H1 (cell line): Measurements from ENCODE around the gene SCARB1. TPM values are rescaled to one million over a fixed set of nuclear protein-coding genes. Genes with fewer than 3 reads are reported as not detected.
A peak's percentile ranks its signal among the peaks of the same experiment; 100 is the strongest.

ENCODE experiments used
- CTCF ChIA-PET: fragments of 300-600 bp; sonication (Branson Sonifier 250); formaldehyde crosslinking; loops from one replicate; lab custom pipeline; 2021; ENCODE audit not compliant: partially characterized antibody; lab: Charles Lee
- POLR2A ChIA-PET: fragments of 300-600 bp; sonication (Branson Sonifier 250); formaldehyde crosslinking; loops from one replicate; lab custom pipeline; 2021; ENCODE audit warnings: inconsistent platforms; ENCODE audit not compliant: partially characterized antibody; lab: Charles Lee
- DNase-seq, 2 experiments: peaks; one replicate each; pipeline versions ENCODE4 v3.0.0 to v3.0.0-alpha.2; 2010 to 2022; ENCODE audit warnings: low spot score in 2 of 2, low read depth in 1 of 2, mixed read lengths in 1 of 2
- FAIRE-seq: peaks from 2 replicates; lab custom pipeline; 2011; peaks lifted over from hg19 to GRCh38; lab: Jason Lieb, UNC
- H2AFZ ChIP-seq: 2 replicates; pipeline ENCODE4 v1.8.1; 2012; ENCODE audit warnings: low read length, inconsistent platforms
- H2AK5ac ChIP-seq: 2 replicates; pipeline ENCODE4 v1.6.1; 2013; ENCODE audit warnings: low read depth, low read length
- H2BK120ac ChIP-seq: replicated peaks from 2 replicates; pipeline ENCODE3; 2013; ENCODE audit warnings: low read depth, low read length, inconsistent platforms
- H2BK12ac ChIP-seq: 2 replicates; pipeline ENCODE4 v1.6.1; 2013; ENCODE audit warnings: low read depth, low read length
- H2BK15ac ChIP-seq: 2 replicates; pipeline ENCODE4 v1.6.1; 2013; ENCODE audit warnings: low read length
- H2BK20ac ChIP-seq: 2 replicates; pipeline ENCODE4 v1.6.1; 2013; ENCODE audit warnings: low read length
- H2BK5ac ChIP-seq: 2 replicates; pipeline ENCODE4 v1.6.1; 2013; ENCODE audit warnings: low read depth, low read length
- H3K14ac ChIP-seq: 2 replicates; pipeline ENCODE4 v1.6.1; 2013; ENCODE audit warnings: inconsistent platforms; ENCODE audit not compliant: insufficient read length
- H3K18ac ChIP-seq: 2 replicates; pipeline ENCODE4 v1.6.1; 2013; ENCODE audit warnings: low read length; ENCODE audit errors: extremely low read depth
- H3K23ac ChIP-seq: 2 replicates; pipeline ENCODE4 v1.6.1; 2013; ENCODE audit warnings: inconsistent platforms; ENCODE audit not compliant: insufficient read length
- H3K23me2 ChIP-seq: 2 replicates; pipeline ENCODE4 v1.6.1; 2013; ENCODE audit warnings: low read depth, low read length
- H3K27ac ChIP-seq: 2 replicates; pipeline ENCODE4 v1.6.1; 2011; ENCODE audit warnings: low read depth, low read length, inconsistent platforms
- H3K27me3 ChIP-seq, 4 experiments: replicated peaks in 1 of 4; 1 replicate in 1 of 4; 2 replicates in 3 of 4; pipeline versions ENCODE4 v1.6.1 to v1.8.1; 2011 to 2013; ENCODE audit warnings: low read length in 3 of 4, mild to moderate bottlenecking in 3 of 4, inconsistent platforms in 2 of 4, mixed read lengths in 2 of 4, moderate library complexity in 1 of 4; ENCODE audit not compliant: control insufficient read depth in 3 of 4, insufficient read depth in 3 of 4; ENCODE audit errors: extremely low read depth in 1 of 4
- H3K36me3 ChIP-seq, 4 experiments: 2 replicates each; pipeline versions ENCODE4 v1.6.1 to v1.8.1; 2011 to 2013; ENCODE audit warnings: mild to moderate bottlenecking in 4 of 4, low read length in 3 of 4, moderate library complexity in 2 of 4, control low read depth in 1 of 4, inconsistent platforms in 1 of 4; ENCODE audit not compliant: insufficient read depth in 4 of 4, control insufficient read depth in 2 of 4
- H3K4ac ChIP-seq: replicated peaks from 2 replicates; pipeline ENCODE3; 2013; ENCODE audit warnings: low read length, low read depth, mixed read lengths, inconsistent platforms; ENCODE audit not compliant: insufficient read length
- H3K4me1 ChIP-seq, 4 experiments: replicated peaks in 1 of 4; 1 replicate in 1 of 4; 2 replicates in 3 of 4; pipeline versions ENCODE4 v1.6.1 to v1.8.1; 2011 to 2013; ENCODE audit warnings: low read length in 3 of 4, inconsistent platforms in 2 of 4, mixed read lengths in 1 of 4; ENCODE audit not compliant: insufficient read depth in 4 of 4, control insufficient read depth in 3 of 4
- H3K4me2 ChIP-seq, 2 experiments: 2 replicates each; pipeline versions ENCODE4 v1.6.1 to v1.8.1; 2011 to 2013; ENCODE audit warnings: low read depth in 2 of 2, low read length in 2 of 2, control low read depth in 1 of 2, inconsistent platforms in 1 of 2, mild to moderate bottlenecking in 1 of 2; ENCODE audit not compliant: insufficient read depth in 1 of 2
- H3K4me3 ChIP-seq, 4 experiments: fragments of 200-600, 300-600 bp in 1 of 4; sonication (generic), shearing (Covaris generic), sonication (Bioruptor Twin) in 1 of 4; 2 replicates each; pipeline versions ENCODE4 v1.5.1 to v1.8.1; 2011 to 2016; ENCODE audit warnings: low read length in 4 of 4, low read depth in 3 of 4, control low read depth in 2 of 4, inconsistent platforms in 2 of 4, mild to moderate bottlenecking in 2 of 4, mixed read lengths in 1 of 4, moderate library complexity in 1 of 4; ENCODE audit not compliant: insufficient read depth in 2 of 4; ENCODE audit errors: extremely low read depth in 1 of 4
- H3K56ac ChIP-seq: replicated peaks from 2 replicates; pipeline ENCODE3; 2013; ENCODE audit warnings: low read depth, mild to moderate bottlenecking, mixed read lengths, low read length, inconsistent platforms; ENCODE audit not compliant: insufficient read length
- H3K79me1 ChIP-seq: 2 replicates; pipeline ENCODE4 v1.6.1; 2013; ENCODE audit warnings: low read depth, low read length, control low read depth
- H3K79me2 ChIP-seq, 2 experiments: 2 replicates each; pipeline versions ENCODE4 v1.6.1 to v1.8.1; 2012 to 2013; ENCODE audit warnings: low read length in 2 of 2, mild to moderate bottlenecking in 2 of 2, inconsistent platforms in 1 of 2; ENCODE audit not compliant: insufficient read depth in 2 of 2, control insufficient read depth in 1 of 2
- H3K9ac ChIP-seq, 4 experiments: replicated peaks in 1 of 4; 1 replicate in 1 of 4; 2 replicates in 3 of 4; pipeline versions ENCODE4 v1.6.1 to v1.8.1; 2011 to 2013; ENCODE audit warnings: low read depth in 3 of 4, low read length in 3 of 4, control low read depth in 2 of 4, mild to moderate bottlenecking in 2 of 4, moderate library complexity in 2 of 4, inconsistent platforms in 1 of 4; ENCODE audit errors: extremely low read depth in 1 of 4
- H3K9me3 ChIP-seq, 2 experiments: 2 replicates each; pipeline versions ENCODE4 v1.6.1 to v1.8.1; 2012 to 2013; ENCODE audit warnings: mild to moderate bottlenecking in 2 of 2, moderate library complexity in 2 of 2, control low read depth in 1 of 2, inconsistent platforms in 1 of 2, low read depth in 1 of 2, low read length in 1 of 2, mixed read lengths in 1 of 2; ENCODE audit not compliant: insufficient read depth in 2 of 2
- H4K20me1 ChIP-seq, 2 experiments: replicated peaks in 1 of 2; 2 replicates each; pipeline versions ENCODE3 to v1.8.1; 2011 to 2013; ENCODE audit warnings: inconsistent platforms in 2 of 2, low read length in 2 of 2, mild to moderate bottlenecking in 1 of 2; ENCODE audit not compliant: insufficient read depth in 2 of 2, control insufficient read depth in 1 of 2
- H4K5ac ChIP-seq: 2 replicates; pipeline ENCODE4 v1.6.1; 2013; ENCODE audit warnings: low read length, low read depth, mixed read lengths, inconsistent platforms; ENCODE audit not compliant: insufficient read length
- H4K8ac ChIP-seq: 2 replicates; pipeline ENCODE4 v1.8.0; 2013; ENCODE audit warnings: mild to moderate bottlenecking, moderate library complexity, low read length, inconsistent platforms; ENCODE audit not compliant: insufficient read depth; ENCODE audit errors: extremely low read depth
- H4K91ac ChIP-seq: replicated peaks from 2 replicates; pipeline ENCODE3; 2013; ENCODE audit warnings: low read length, mixed read lengths, inconsistent platforms; ENCODE audit not compliant: insufficient read length
- CTBP2 ChIP-seq: IDR thresholded peaks from 2 replicates; pipeline ENCODE4 v1.7.0; 2011; ENCODE audit warnings: borderline replicate concordance, mild to moderate bottlenecking, moderate library complexity, mixed read lengths, low read length; ENCODE audit not compliant: insufficient read depth, insufficient read length
- EGR1 ChIP-seq: IDR thresholded peaks from 2 replicates; pipeline ENCODE4 v1.6.1; 2011; ENCODE audit warnings: low read depth, low read length, borderline replicate concordance
- JUND ChIP-seq: IDR thresholded peaks from 2 replicates; pipeline ENCODE4 v1.6.1; 2011; ENCODE audit warnings: mild to moderate bottlenecking, improper control_type of control experiment, low read length
- KDM4A ChIP-seq: IDR thresholded peaks from one replicate; pipeline ENCODE4 v1.7.1; 2012; ENCODE audit warnings: low read depth, mild to moderate bottlenecking, moderate library complexity, low read length, inconsistent platforms; ENCODE audit not compliant: severe bottlenecking
- NRF1 ChIP-seq: IDR thresholded peaks from 2 replicates; pipeline ENCODE4 v1.6.1; 2011; ENCODE audit warnings: mild to moderate bottlenecking, low read depth, low read length, improper control_type of control experiment
- PHF8 ChIP-seq: fragments of 200-600 bp; sonication (generic); conservative IDR thresholded peaks from 2 replicates; pipeline ENCODE4 v1.7.1; 2012; ENCODE audit warnings: low read depth, mild to moderate bottlenecking, inconsistent platforms, low read length, moderate library complexity
- SIN3A ChIP-seq, 2 experiments: IDR thresholded peaks in 1 of 2; conservative IDR thresholded peaks in 1 of 2; 2 replicates each; pipeline ENCODE4 v1.6.1; 2011 to 2012; ENCODE audit warnings: low read length in 2 of 2, improper control_type of control experiment in 1 of 2, low read depth in 1 of 2, mild to moderate bottlenecking in 1 of 2
- SIX5 ChIP-seq: IDR thresholded peaks from 2 replicates; pipeline ENCODE4 v1.6.1; 2011; ENCODE audit warnings: mild to moderate bottlenecking, low read depth, low read length
- TAF7 ChIP-seq: optimal IDR thresholded peaks from 2 replicates; pipeline ENCODE3; 2011; ENCODE audit warnings: low read depth, mild to moderate bottlenecking, inconsistent platforms, low read length, moderate library complexity, borderline replicate concordance
- TEAD4 ChIP-seq: IDR thresholded peaks from 2 replicates; pipeline ENCODE4 v1.6.1; 2012; ENCODE audit warnings: low read depth, low read length, inconsistent platforms, mixed read lengths
- YY1 ChIP-seq: IDR thresholded peaks from 2 replicates; pipeline ENCODE4 v1.6.1; 2011; ENCODE audit warnings: low read depth, mild to moderate bottlenecking, low read length
- WGBS, 2 experiments: shearing (Covaris generic) in 1 of 2; methylation state at CpG; one replicate each; pipeline versions ENCODE4 v1.1.6 to v1.1.7; 2013 to 2015; ENCODE audit warnings: low lambda C conversion rate in 2 of 2, mixed read lengths in 2 of 2, inconsistent platforms in 1 of 2, low coverage in 1 of 2, missing lambda C conversion rate in 1 of 2; ENCODE audit not compliant: insufficient replicate concordance in 2 of 2, insufficient coverage in 1 of 2, insufficient read length in 1 of 2; ENCODE audit errors: extremely low coverage in 1 of 2, missing lambda C conversion rate in 1 of 2; 5-methylcytosine and 5-hydroxymethylcytosine counted together
- polyA plus RNA-seq, 7 experiments: library from polyadenylated mRNA; depleted of rRNA in 3 of 7; stranded (reverse) in 5 of 7; unstranded in 2 of 7; fragments of >200 nt in 5 of 7; fragments of 200-250 nt in 2 of 7; gene quantifications; 1 replicate in 5 of 7; 2 replicates in 1 of 7; 4 replicates in 1 of 7; pipeline versions ENCODE4 v1.2.1 to v1.2.3, GENCODE V29; 2011 to 2013; ENCODE audit warnings: missing spikeins in 2 of 7, mixed read lengths in 2 of 7
- total RNA-seq: library from RNA; stranded (reverse); fragmentation: NEBNext Ultra II Directional; extraction: Animal tissue kit (Norgen Biotek cat#: 25700); gene quantifications from 2 replicates; pipeline ENCODE4 v1.2.1, GENCODE V29; 2021

SCARB1 gene
- total and polyA plus RNA-seq, 2 of the 8 experiments (the other 6 are each of a cell fraction or from before 2014, with no cell fraction given) = 45.3 to 57.1 TPM

DNA sequence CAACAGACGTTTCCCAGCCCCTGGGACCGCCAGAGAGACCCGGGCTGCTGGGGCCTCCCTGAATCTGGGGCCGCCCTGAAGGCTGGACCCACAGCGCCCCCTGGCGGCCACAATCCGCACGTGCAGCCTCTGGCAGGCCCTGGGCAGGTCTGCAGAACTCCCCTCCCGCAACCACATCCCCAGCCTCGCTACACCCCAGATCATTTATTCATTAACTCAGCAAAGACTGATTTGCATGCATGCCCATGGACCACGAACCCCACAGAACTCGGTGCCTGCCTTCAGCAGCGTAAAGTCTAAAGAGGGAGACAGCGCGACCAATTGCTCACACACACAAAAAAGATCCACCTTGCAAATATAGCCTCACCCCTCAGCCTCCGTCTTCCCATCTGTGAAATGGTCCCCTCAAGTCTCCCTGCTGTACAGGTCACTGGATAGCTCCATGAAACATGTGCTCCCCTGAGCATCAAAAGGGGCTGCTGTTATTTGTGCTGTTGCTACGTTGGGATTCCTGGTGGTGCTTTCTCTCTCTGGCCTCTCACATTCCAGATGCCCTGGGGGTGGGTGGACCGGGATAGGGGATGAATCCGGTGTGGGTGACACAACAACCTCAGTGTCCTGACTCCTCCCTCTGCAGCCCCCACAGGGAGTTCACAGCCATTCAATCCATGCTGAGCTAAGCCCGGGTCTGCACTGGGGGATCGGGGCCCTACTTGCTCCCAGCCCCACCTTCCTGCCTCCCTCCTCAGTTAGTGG, 96.4 kb downstream of the SCARB1 start:
- Histone ChIP-seq H2AK5ac (no peak overlapping the region), H2BK20ac (no peak overlapping the region), H4K20me1 (no peaks in the 10 kb centered on the region), H3K4me3 (no peak overlapping the region), H3K27me3 (peaks cover 0 to 4% (median 0%) of the 10 kb centered on the region in 4 experiments; a peak in 2 of 7 replicates), H3K14ac (no peak overlapping the region), H2AFZ (no peak overlapping the region), H3K27ac (no peak overlapping the region), H3K23me2 (no peaks in the 10 kb centered on the region), H2BK5ac (no peak overlapping the region), H2BK15ac (0 out of 2 replicates have a peak overlapping the region, but pooled peaks have one; percentile 62), H3K56ac (no peak overlapping the region), H2BK12ac (no peak overlapping the region), H3K79me1 (no peaks in the 10 kb centered on the region; the same call in 1 of the 2 replicates), H3K23ac (no peak overlapping the region), H4K91ac (no peak overlapping the region), H4K5ac (no peak overlapping the region), H3K4me1 (peaks cover 0 to 6% (median 1%) of the 10 kb centered on the region in 4 experiments; a peak in 4 of 7 replicates), H3K9me3 (peaks cover 8 to 17% of the 10 kb centered on the region in 2 experiments; a peak in 3 of 4 replicates), H3K18ac (no peak overlapping the region), H4K8ac (no peak overlapping the region; the same call in 1 of the 2 replicates), H3K79me2 (no peaks in the 10 kb centered on the region), H3K4me2 (no peak overlapping the region), H2BK120ac (no peak overlapping the region), H3K9ac (no peak overlapping the region), H3K36me3 (no peaks in the 10 kb centered on the region), H3K4ac (no peak overlapping the region)
- POLR2A ChIA-PET = no interaction called here
- FAIRE-seq (no peak), DNase-seq (peak in 1 of 2 experiments; percentile 97)
- WGBS, 2 experiments = 37% methylated on average over 21 of the region's 21 CpGs; no CpG with 5 or more reads in 1 of the 2 experiments
- CTCF ChIA-PET = interaction anchor here (0.6 to 9.3 kb wide), 35 partner anchors 8 to 763 kb away, joined by 3 to 159 read pairs (median 3); no protein-coding TSS in a partner anchor
- TF ChIP-seq PHF8 (no peak), CTBP2 (no peak), SIN3A (conservative IDR thresholded peaks at IDR 0.05 in 1 of 2, IDR thresholded peaks at IDR 0.05 in 1 of 2; ENCODE audit: low read depth in 1 of 2, low read length in 2 of 2) (no peak), EGR1 (no peak), YY1 (0 out of 2 replicates have a peak, but pooled peaks have one; percentile 17), JUND (no peak), TEAD4 (peak; percentile 55; the same call in 1 of the 2 replicates), TAF7 (no peak), KDM4A (no peak), SIX5 (no peak), NRF1 (no peak)
